Fibroblast of lung (primary cell): ENCODE results near the gene PDE1A.

Experiments used
- EZH2 ChIP-seq: IDR thresholded peaks from 2 replicates; pipeline ENCODE4 v1.5.1; 2012; ENCODE audit warnings: low read length, control low read depth, mild to moderate bottlenecking; ENCODE audit errors: missing control alignments
- TF ChIP-seq, protein P1 (sequence below), 2 donors: IDR thresholded peaks in 1 of 2; conservative IDR thresholded peaks in 1 of 2; 1 replicate in 1 of 2; 2 replicates in 1 of 2; pipeline ENCODE4 v1.5.1; 2011 to 2012; ENCODE audit warnings: low read length in 2 of 2, control low read depth in 1 of 2, inconsistent platforms in 1 of 2, low read depth in 1 of 2, mild to moderate bottlenecking in 1 of 2

DNA sequence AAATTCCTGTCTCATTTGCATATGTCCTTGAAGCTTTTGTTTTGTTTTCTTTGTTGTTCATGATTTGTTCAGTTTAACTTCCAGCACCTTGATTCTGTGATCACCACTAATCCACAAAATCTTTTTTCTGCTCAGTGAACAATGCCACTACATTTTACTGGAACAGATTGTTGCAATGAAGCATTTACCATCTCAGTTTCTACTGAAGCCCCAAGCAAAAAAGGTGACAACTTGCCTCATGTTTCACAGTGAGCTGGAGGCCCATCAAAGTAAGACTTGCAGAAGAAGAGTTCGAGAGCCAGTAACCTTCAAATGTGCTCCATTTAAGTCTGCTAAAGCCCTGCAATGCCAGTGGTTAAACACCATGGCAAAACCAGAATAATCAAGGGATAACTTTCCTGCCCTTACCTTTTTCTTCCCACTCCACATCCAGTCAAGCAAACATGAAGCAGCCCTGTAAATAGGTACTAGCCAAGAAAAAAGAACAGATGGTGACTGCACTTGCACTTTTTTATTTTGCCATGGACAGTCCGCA, 25.7 kb upstream of the PDE1A start:
- TF ChIP-seq, protein P1, sequence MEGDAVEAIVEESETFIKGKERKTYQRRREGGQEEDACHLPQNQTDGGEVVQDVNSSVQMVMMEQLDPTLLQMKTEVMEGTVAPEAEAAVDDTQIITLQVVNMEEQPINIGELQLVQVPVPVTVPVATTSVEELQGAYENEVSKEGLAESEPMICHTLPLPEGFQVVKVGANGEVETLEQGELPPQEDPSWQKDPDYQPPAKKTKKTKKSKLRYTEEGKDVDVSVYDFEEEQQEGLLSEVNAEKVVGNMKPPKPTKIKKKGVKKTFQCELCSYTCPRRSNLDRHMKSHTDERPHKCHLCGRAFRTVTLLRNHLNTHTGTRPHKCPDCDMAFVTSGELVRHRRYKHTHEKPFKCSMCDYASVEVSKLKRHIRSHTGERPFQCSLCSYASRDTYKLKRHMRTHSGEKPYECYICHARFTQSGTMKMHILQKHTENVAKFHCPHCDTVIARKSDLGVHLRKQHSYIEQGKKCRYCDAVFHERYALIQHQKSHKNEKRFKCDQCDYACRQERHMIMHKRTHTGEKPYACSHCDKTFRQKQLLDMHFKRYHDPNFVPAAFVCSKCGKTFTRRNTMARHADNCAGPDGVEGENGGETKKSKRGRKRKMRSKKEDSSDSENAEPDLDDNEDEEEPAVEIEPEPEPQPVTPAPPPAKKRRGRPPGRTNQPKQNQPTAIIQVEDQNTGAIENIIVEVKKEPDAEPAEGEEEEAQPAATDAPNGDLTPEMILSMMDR (conservative IDR thresholded peaks at IDR 0.05 in 1 of 2, IDR thresholded peaks at IDR 0.05 in 1 of 2; ENCODE audit: low read depth in 1 of 2, low read length in 2 of 2) = no peak
- TF ChIP-seq EZH2 = no peak
